ENCODE data around the gene LLCFC1. TPM values are rescaled to one million over a fixed set of nuclear protein-coding genes. Genes with fewer than 3 reads are reported as not detected.

The LLCFC1 gene
- total and polyA plus RNA-seq, 2 experiments from 2014 or later = not detected

- H3K4me3 ChIP-seq = no peak overlapping the region
- no peak overlapping the region for H3K27ac ChIP-seq
- no peaks in the 10 kb centered on the region for H4K20me1 ChIP-seq (ENCODE audit: insufficient read depth)
- H3K79me2 ChIP-seq (ENCODE audit: insufficient read depth) = no peaks in the 10 kb centered on the region
- no peaks in the 10 kb centered on the region for H3K4me1 ChIP-seq (ENCODE audit: insufficient read depth)
- 14 to 20% methylated on average over 3 of the region's 3 CpGs for WGBS, 2 experiments (ENCODE audit: low coverage in 1 of 2, low lambda C conversion rate in 2 of 2, missing lambda C conversion rate in 2 of 2)
- H3K9ac ChIP-seq = no peak overlapping the region
- DNase-seq = no peak
- no peak overlapping the region for H3K4me2 ChIP-seq (ENCODE audit: unreplicated experiment)
- TF ChIP-seq EZH2phosphoT487 (IDR thresholded peaks at IDR 0.05; ENCODE audit: insufficient read depth, low read depth) = no peak
- no peak for TF ChIP-seq EZH2 (IDR thresholded peaks at IDR 0.05; ENCODE audit: insufficient read depth, poor library complexity, severe bottlenecking)
- no peaks in the 10 kb centered on the region for H3K9me3 ChIP-seq (ENCODE audit: low read depth)
- H3F3A ChIP-seq (ENCODE audit: insufficient read depth) = no peaks in the 10 kb centered on the region
- H3K27me3 ChIP-seq (replicated peaks; ENCODE audit: insufficient read depth) = no peaks in the 10 kb centered on the region; the same call in 1 of the 2 replicates
- no peak overlapping the region for H2AFZ ChIP-seq
- no peaks in the 10 kb centered on the region for H3K36me3 ChIP-seq (ENCODE audit: low read depth)
- no peaks in the 10 kb centered on the region for H3K9me2 ChIP-seq (ENCODE audit: insufficient read depth)
- in situ Hi-C loops (cut with MboI) = no loop called here
These were observed 21.8 kb upstream of the LLCFC1 start for GRCh38 chr7:142917447-142917846.

GRCh38 chr7:142918901-142919300, 20.4 kb upstream of the LLCFC1 start:
- no peaks in the 10 kb centered on the region for H3K9me3 ChIP-seq (ENCODE audit: low read depth)
- no peaks in the 10 kb centered on the region; the same call in 1 of the 2 replicates for H3K27me3 ChIP-seq (replicated peaks; ENCODE audit: insufficient read depth)
- H3K4me1 ChIP-seq (ENCODE audit: insufficient read depth) = no peaks in the 10 kb centered on the region
- no peak overlapping the region for H3K27ac ChIP-seq
- in situ Hi-C loops (cut with MboI) = no loop called here
- H3F3A ChIP-seq (ENCODE audit: insufficient read depth) = no peaks in the 10 kb centered on the region
- H3K9ac ChIP-seq = no peak overlapping the region
- H4K20me1 ChIP-seq (ENCODE audit: insufficient read depth) = no peaks in the 10 kb centered on the region
- no peak for TF ChIP-seq EZH2 (IDR thresholded peaks at IDR 0.05; ENCODE audit: insufficient read depth, poor library complexity, severe bottlenecking)
- TF ChIP-seq EZH2phosphoT487 (IDR thresholded peaks at IDR 0.05; ENCODE audit: insufficient read depth, low read depth) = no peak
- H3K79me2 ChIP-seq (ENCODE audit: insufficient read depth) = no peaks in the 10 kb centered on the region
- H3K4me2 ChIP-seq (ENCODE audit: unreplicated experiment) = no peak overlapping the region
- no peaks in the 10 kb centered on the region for H3K36me3 ChIP-seq (ENCODE audit: low read depth)
- WGBS, 2 experiments (ENCODE audit: low coverage in 1 of 2, low lambda C conversion rate in 2 of 2, missing lambda C conversion rate in 2 of 2) = 19 to 21% methylated on average over 2 of the region's 2 CpGs
- H3K4me3 ChIP-seq = no peak overlapping the region
- H3K9me2 ChIP-seq (ENCODE audit: insufficient read depth) = no peaks in the 10 kb centered on the region
- H2AFZ ChIP-seq = no peak overlapping the region
- DNase-seq = no peak

DNA sequence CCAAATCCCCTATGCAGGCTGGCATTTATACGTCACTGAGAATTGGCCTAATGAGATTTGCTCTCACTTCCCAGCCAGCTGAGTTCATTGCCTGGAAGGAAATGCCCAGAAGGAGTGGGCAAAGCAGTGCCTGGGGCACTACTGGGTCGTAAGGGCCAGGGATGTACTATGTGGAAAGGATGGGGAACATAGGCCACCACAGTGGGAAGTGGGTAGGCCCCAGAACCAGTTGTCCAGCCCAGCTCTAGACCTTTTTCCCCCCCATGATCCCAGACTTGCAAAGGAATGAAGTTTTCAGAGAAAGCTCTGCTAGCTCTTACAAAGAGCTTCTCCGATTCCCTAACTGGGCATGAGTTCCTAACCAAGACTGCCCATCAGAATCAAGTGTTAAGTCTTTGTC, 19.6 kb upstream of the LLCFC1 start:
- Histone ChIP-seq H2AFZ (no peak overlapping the region), H3K4me2 (ENCODE audit: unreplicated experiment) (no peak overlapping the region), H3F3A (ENCODE audit: insufficient read depth) (no peaks in the 10 kb centered on the region), H3K79me2 (ENCODE audit: insufficient read depth) (no peaks in the 10 kb centered on the region), H3K9me2 (ENCODE audit: insufficient read depth) (no peaks in the 10 kb centered on the region), H3K36me3 (ENCODE audit: low read depth) (no peaks in the 10 kb centered on the region), H3K9ac (no peak overlapping the region), H3K4me1 (ENCODE audit: insufficient read depth) (no peaks in the 10 kb centered on the region), H3K27me3 (replicated peaks; ENCODE audit: insufficient read depth) (no peaks in the 10 kb centered on the region; the same call in 1 of the 2 replicates), H3K4me3 (no peak overlapping the region), H3K27ac (no peak overlapping the region), H3K9me3 (ENCODE audit: low read depth) (no peaks in the 10 kb centered on the region), H4K20me1 (ENCODE audit: insufficient read depth) (no peaks in the 10 kb centered on the region)
- in situ Hi-C loops (cut with MboI) = no loop called here
- TF ChIP-seq EZH2 (IDR thresholded peaks at IDR 0.05; ENCODE audit: insufficient read depth, poor library complexity, severe bottlenecking) (no peak), EZH2phosphoT487 (IDR thresholded peaks at IDR 0.05; ENCODE audit: insufficient read depth, low read depth) (no peak)
- no peak for DNase-seq
- 20 to 26% methylated on average over 3 of the region's 3 CpGs for WGBS, 2 experiments (ENCODE audit: low coverage in 1 of 2, low lambda C conversion rate in 2 of 2, missing lambda C conversion rate in 2 of 2)

DNA sequence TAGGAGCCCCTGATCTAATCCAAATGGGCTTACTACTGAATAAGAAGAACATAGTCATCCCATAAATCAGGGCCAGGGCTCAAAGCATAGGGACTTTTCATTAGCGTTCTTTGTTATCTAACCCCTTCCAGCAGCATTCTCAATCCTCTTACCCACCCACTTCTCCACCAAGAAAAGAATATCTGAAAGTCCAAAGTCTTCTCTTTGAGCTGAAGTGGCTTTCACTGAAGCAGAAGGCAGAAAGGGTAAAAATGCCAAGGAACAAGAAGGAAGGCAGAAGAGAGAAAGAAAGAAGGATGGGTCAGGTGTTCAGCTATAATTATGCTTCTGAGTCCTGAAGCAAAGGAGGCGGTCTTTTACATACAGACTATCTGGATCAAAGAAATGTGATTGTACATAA, 15.9 kb upstream of the LLCFC1 start:
- TF ChIP-seq EZH2 (IDR thresholded peaks at IDR 0.05; ENCODE audit: insufficient read depth, poor library complexity, severe bottlenecking) (no peak), EZH2phosphoT487 (IDR thresholded peaks at IDR 0.05; ENCODE audit: insufficient read depth, low read depth) (no peak)
- H3K4me1 ChIP-seq (ENCODE audit: insufficient read depth) = no peaks in the 10 kb centered on the region
- no peaks in the 10 kb centered on the region for H3K79me2 ChIP-seq (ENCODE audit: insufficient read depth)
- H3K27me3 ChIP-seq (replicated peaks; ENCODE audit: insufficient read depth) = no peaks in the 10 kb centered on the region; the same call in none of the 2 replicates
- DNase-seq = no peak
- no peak overlapping the region for H3K4me3 ChIP-seq
- H3K9ac ChIP-seq = no peak overlapping the region
- WGBS, 2 experiments (ENCODE audit: low coverage in 1 of 2, low lambda C conversion rate in 2 of 2, missing lambda C conversion rate in 2 of 2) = 33 to 34% methylated on average over 2 of the region's 2 CpGs
- in situ Hi-C loops (cut with MboI) = no loop called here
- H4K20me1 ChIP-seq (ENCODE audit: insufficient read depth) = no peaks in the 10 kb centered on the region
- no peak overlapping the region for H3K4me2 ChIP-seq (ENCODE audit: unreplicated experiment)
- no peak overlapping the region for H3K27ac ChIP-seq
- H3K9me3 ChIP-seq (ENCODE audit: low read depth) = no peaks in the 10 kb centered on the region
- H3K9me2 ChIP-seq (ENCODE audit: insufficient read depth) = no peaks in the 10 kb centered on the region
- no peaks in the 10 kb centered on the region for H3K36me3 ChIP-seq (ENCODE audit: low read depth)
- no peak overlapping the region for H2AFZ ChIP-seq
- H3F3A ChIP-seq (ENCODE audit: insufficient read depth) = no peaks in the 10 kb centered on the region

DNA sequence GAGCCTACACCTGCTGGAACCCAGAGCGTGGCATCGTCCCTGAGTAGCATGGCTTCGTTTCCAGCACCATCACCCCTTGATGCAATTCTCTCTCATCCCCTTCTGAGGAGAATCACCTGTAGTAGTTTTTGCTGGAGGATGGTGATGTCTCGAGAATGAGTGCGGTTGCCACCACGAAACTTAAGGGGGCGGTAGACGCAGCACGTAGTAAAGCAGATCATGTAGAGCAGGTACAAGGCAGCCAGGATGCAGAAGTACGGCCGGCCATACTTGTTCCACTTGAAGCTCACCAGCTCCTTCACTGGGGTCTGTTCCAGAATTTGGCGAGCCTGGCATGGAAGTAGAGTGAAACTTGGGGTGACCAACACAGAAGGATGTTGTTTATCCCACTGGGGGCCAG, 13.9 kb upstream of the LLCFC1 start:
- in situ Hi-C loops (cut with MboI) = no loop called here
- Histone ChIP-seq H3K27ac (no peak overlapping the region), H3K9me2 (ENCODE audit: insufficient read depth) (no peaks in the 10 kb centered on the region), H3K4me1 (ENCODE audit: insufficient read depth) (no peaks in the 10 kb centered on the region), H3K79me2 (ENCODE audit: insufficient read depth) (no peaks in the 10 kb centered on the region), H2AFZ (no peak overlapping the region), H3F3A (ENCODE audit: insufficient read depth) (no peaks in the 10 kb centered on the region), H3K4me3 (no peak overlapping the region), H3K9ac (no peak overlapping the region), H3K4me2 (ENCODE audit: unreplicated experiment) (no peak overlapping the region), H3K36me3 (ENCODE audit: low read depth) (no peaks in the 10 kb centered on the region), H3K9me3 (ENCODE audit: low read depth) (no peaks in the 10 kb centered on the region), H4K20me1 (ENCODE audit: insufficient read depth) (no peaks in the 10 kb centered on the region), H3K27me3 (replicated peaks; ENCODE audit: insufficient read depth) (no peaks in the 10 kb centered on the region; the same call in none of the 2 replicates)
- no peak for DNase-seq
- 27 to 29% methylated on average over 12 of the region's 12 CpGs for WGBS, 2 experiments (ENCODE audit: low coverage in 1 of 2, low lambda C conversion rate in 2 of 2, missing lambda C conversion rate in 2 of 2)
- TF ChIP-seq EZH2 (IDR thresholded peaks at IDR 0.05; ENCODE audit: insufficient read depth, poor library complexity, severe bottlenecking) = no peak
- no peak for TF ChIP-seq EZH2phosphoT487 (IDR thresholded peaks at IDR 0.05; ENCODE audit: insufficient read depth, low read depth)

All from GM23248 (cell line).